Spinal cord (tissue), 10 donors: Measurements from ENCODE around the gene GAS2L1. TPM values are rescaled to one million over a fixed set of nuclear protein-coding genes. Genes with fewer than 3 reads are reported as not detected.

Experiments
- DNase-seq, 6 donors: peaks; one replicate each; pipeline versions ENCODE4 v3.0.0 to v3.0.0-alpha.2; 2013 to 2015; ENCODE audit warnings: low spot score in 6 of 6, low read depth in 4 of 6
- H3K27ac ChIP-seq: one replicate; pipeline ENCODE4 v1.5.1; 2013; ENCODE audit warnings: low read depth, low read length, control low read depth
- H3K27me3 ChIP-seq: one replicate; pipeline ENCODE4 v1.6.1; 2013; ENCODE audit warnings: low read length; ENCODE audit not compliant: control insufficient read depth, insufficient read depth
- H3K36me3 ChIP-seq: one replicate; pipeline ENCODE4 v1.6.1; 2013; ENCODE audit warnings: low read length; ENCODE audit not compliant: control insufficient read depth, insufficient read depth
- H3K4me1 ChIP-seq: one replicate; pipeline ENCODE4 v1.6.1; 2013; ENCODE audit warnings: low read length; ENCODE audit not compliant: control insufficient read depth, insufficient read depth
- H3K4me3 ChIP-seq: one replicate; pipeline ENCODE4 v1.5.1; 2013; ENCODE audit warnings: low read depth, low read length, control low read depth
- H3K9me3 ChIP-seq: one replicate; pipeline ENCODE4 v1.6.1; 2013; ENCODE audit warnings: low read length; ENCODE audit not compliant: control insufficient read depth, insufficient read depth
- WGBS: methylation state at CpG from one replicate; pipeline ENCODE4 v1.1.5; 2013; ENCODE audit warnings: missing lambda C conversion rate; ENCODE audit not compliant: insufficient coverage; 5-methylcytosine and 5-hydroxymethylcytosine counted together
- polyA plus RNA-seq, 2 donors: library from polyadenylated mRNA; unstranded; fragments of 120-200 nt; gene quantifications; one replicate each; pipeline ENCODE4 v1.2.1, GENCODE V29; 2013; ENCODE audit not compliant: insufficient read length in 2 of 2
- total RNA-seq, 2 donors: library from RNA; depleted of rRNA in 1 of 2; stranded (reverse); fragments of 120-200 nt in 1 of 2; fragments of >200 nt in 1 of 2; gene quantifications; one replicate each; pipeline versions ENCODE4 v1.2.3 to v1.2.4, GENCODE V29; 2013 to 2014
- donor health status: healthy.

The GAS2L1 gene
- total and polyA plus RNA-seq, 4 donors = 5.7 to 28.4 (median 15.2) TPM

DNA sequence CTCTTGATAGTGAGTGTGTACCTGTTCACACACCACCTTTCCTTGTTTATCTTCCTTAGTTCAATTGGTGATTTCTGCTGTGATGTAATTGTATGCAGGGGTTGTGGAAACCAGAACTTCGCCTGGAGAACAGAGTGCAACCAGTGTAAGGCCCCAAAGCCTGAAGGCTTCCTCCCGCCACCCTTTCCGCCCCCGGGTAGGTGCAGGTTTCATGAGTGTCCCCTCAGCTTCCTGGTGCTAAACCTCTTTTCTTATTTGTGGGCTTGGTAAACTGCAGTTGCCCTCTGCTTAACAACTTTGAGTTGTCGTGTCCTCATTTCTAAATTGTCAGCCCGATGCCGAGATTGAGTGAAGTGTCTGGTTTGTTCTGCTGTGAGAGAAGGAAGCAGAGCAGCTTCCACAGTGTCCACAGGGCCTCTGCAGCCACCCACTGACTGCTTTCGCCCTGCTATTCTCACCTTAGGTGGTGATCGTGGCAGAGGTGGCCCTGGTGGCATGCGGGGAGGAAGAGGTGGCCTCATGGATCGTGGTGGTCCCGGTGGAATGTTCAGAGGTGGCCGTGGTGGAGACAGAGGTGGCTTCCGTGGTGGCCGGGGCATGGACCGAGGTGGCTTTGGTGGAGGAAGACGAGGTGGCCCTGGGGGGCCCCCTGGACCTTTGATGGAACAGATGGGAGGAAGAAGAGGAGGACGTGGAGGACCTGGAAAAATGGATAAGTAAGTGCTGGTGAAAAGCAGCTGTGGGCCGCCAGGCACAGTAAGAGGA lies 7.1 kb upstream of the GAS2L1 start:
- Histone ChIP-seq H3K9me3 (no peaks in the 10 kb centered on the region), H3K36me3 (peaks cover 62% of the 10 kb centered on the region), H3K27me3 (no peaks in the 10 kb centered on the region), H3K27ac (no peak overlapping the region), H3K4me3 (no peak overlapping the region), H3K4me1 (peaks cover 25% of the 10 kb centered on the region)
- 95% methylated on average over 18 of the region's 19 CpGs for WGBS
- DNase-seq = no peak

DNA sequence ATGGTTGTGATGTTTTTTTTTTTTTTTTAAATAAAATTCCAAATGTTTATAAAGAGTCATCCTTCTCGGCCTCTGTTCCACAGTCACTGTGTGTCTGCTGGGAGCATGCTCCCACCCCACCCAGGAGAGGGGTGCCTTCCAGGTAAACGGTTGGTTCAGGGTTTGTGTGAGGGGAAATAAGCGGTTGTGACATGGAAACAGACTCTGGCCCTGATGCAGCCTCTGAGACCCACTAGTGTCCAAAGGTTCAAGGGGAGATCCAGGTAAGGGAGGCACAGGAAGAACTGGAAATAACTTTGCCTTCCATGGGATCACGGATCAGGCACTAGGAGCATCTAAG lies 6.0 kb upstream of the GAS2L1 start:
- Histone ChIP-seq H3K36me3 (peaks cover 58% of the 10 kb centered on the region), H3K4me1 (peaks cover 29% of the 10 kb centered on the region), H3K9me3 (no peaks in the 10 kb centered on the region), H3K4me3 (no peak overlapping the region), H3K27ac (no peak overlapping the region), H3K27me3 (peaks cover 3% of the 10 kb centered on the region)
- 75% methylated on average over 3 of the region's 4 CpGs for WGBS
- DNase-seq = no peak

DNA sequence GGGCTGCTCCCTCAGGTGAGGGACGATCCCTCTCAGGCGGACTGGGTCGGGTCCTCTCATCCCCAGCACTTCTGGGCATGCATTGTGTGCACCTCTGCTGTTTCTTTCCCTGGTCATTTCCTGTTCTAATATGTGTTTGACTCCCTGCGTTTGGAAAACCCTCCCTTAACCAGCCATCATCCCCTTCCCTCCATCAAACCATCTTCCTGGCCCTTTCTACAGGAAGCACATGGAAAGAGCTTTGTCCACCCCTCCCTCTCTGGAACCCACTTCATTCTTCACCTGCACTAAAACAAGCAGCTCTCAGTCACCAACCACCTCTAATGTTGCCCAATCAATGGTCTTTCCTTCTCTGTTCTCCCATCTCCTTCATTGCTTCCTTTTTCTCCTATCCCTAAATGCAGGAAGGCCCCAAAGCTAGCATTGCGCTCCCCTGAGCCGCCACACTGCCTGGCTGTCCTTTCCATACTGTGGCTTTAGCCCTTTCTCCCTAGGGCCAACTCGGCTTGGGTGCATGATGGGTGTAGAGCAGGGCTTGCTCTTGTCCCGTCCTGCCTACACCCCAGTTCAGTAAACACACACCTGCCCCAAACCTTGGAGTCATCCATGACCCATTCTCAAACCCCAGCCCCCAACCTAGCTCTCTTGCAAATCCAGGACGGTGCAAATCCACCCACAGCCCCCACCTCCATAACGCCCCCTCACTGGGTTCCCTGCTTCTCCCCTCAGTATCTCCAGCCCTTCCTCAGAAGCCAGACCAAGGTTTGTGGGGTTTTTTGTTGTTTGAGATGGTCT lies 5.4 kb upstream of the GAS2L1 start:
- no peaks in the 10 kb centered on the region for H3K9me3 ChIP-seq
- peaks cover 4% of the 10 kb centered on the region for H3K27me3 ChIP-seq
- no peak overlapping the region for H3K27ac ChIP-seq
- peaks cover 35% of the 10 kb centered on the region for H3K4me1 ChIP-seq
- no peak for DNase-seq
- H3K36me3 ChIP-seq = peaks cover 56% of the 10 kb centered on the region
- H3K4me3 ChIP-seq = no peak overlapping the region
- 91% methylated on average over 7 of the region's 10 CpGs for WGBS

DNA sequence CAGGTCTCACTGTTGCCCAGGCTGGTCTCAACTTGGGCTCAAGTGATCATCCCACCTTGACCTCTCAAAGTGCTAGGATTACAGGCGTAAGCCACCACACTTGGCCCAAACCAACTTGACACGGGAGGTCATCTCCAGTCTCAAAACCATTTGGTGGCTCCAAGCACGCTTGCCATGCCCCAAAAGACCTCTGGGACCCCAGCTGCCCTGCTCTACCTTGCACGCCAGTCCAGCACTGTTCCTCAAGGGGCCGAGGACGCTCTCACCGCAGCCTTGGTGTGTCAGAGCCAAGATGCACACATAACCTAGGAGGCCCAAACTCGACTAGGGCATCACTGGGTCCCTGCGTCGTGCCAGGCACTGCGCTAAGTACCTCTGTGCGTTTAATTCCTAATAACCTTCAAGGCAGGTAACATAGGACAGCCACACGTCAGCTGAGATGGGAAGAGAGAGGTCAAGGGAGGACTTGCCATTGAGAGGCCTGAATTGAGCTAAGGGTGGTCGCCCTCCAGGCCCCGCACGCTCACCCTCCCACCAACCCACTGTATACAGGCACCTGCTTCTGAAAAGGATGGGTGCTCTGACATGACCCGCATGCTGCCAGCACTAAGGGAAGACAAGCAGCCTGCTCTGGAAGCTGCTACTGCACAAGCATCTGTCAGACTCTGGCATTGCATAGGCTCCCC lies 4.6 kb upstream of the GAS2L1 start:
- peak overlapping the region; percentile 43 for H3K27ac ChIP-seq
- peaks cover 4% of the 10 kb centered on the region for H3K27me3 ChIP-seq
- 73% methylated on average over 12 of the region's 17 CpGs for WGBS
- peaks cover 42% of the 10 kb centered on the region for H3K4me1 ChIP-seq
- no peak for DNase-seq
- peaks cover 48% of the 10 kb centered on the region for H3K36me3 ChIP-seq
- no peaks in the 10 kb centered on the region for H3K9me3 ChIP-seq
- no peak overlapping the region for H3K4me3 ChIP-seq

- H3K27ac ChIP-seq = peak overlapping the region; percentile 43
Measured at GRCh38 chr22:29302402-29302680, 4.1 kb upstream of the GAS2L1 start.

GRCh38 chr22:29302681-29303465 lies 3.6 kb upstream of the GAS2L1 start:
- H3K27me3 ChIP-seq = peaks cover 4% of the 10 kb centered on the region
- peak overlapping the region; percentile 43 for H3K27ac ChIP-seq
- peaks cover 39% of the 10 kb centered on the region for H3K36me3 ChIP-seq
- WGBS = 41% methylated on average over 11 of the region's 13 CpGs
- H3K4me1 ChIP-seq = peaks cover 50% of the 10 kb centered on the region
- H3K9me3 ChIP-seq = no peaks in the 10 kb centered on the region
- DNase-seq = no peak
- no peak overlapping the region for H3K4me3 ChIP-seq

More at GRCh38 chr22:29302402-29302680, 4.1 kb upstream of the GAS2L1 start:
- peak in 1 of 6 donors; percentile 41 for DNase-seq
- no peak overlapping the region for H3K4me3 ChIP-seq
- H3K4me1 ChIP-seq = peaks cover 44% of the 10 kb centered on the region
- peaks cover 4% of the 10 kb centered on the region for H3K27me3 ChIP-seq
- no peaks in the 10 kb centered on the region for H3K9me3 ChIP-seq
- 29% methylated on average over 2 of the region's 2 CpGs for WGBS
- peaks cover 43% of the 10 kb centered on the region for H3K36me3 ChIP-seq

GRCh38 chr22:29305836-29306174 lies 645 bp upstream of the GAS2L1 start:
- peaks cover 76% of the 10 kb centered on the region for H3K4me1 ChIP-seq
- H3K36me3 ChIP-seq = peaks cover 39% of the 10 kb centered on the region
- WGBS = 49% methylated on average over 7 of the region's 7 CpGs
- H3K9me3 ChIP-seq = no peaks in the 10 kb centered on the region
- no peak for DNase-seq
- H3K27me3 ChIP-seq = peaks cover 6% of the 10 kb centered on the region
- H3K27ac ChIP-seq = no peak overlapping the region
- H3K4me3 ChIP-seq = peak overlapping the region; percentile 81

GRCh38 chr22:29306835-29307595 lies 565 bp downstream of the GAS2L1 start:
- peak overlapping the region; percentile 81 for H3K4me3 ChIP-seq
- no peaks in the 10 kb centered on the region for H3K9me3 ChIP-seq
- H3K27me3 ChIP-seq = peaks cover 9% of the 10 kb centered on the region
- WGBS = 3% methylated on average over 82 of the region's 83 CpGs
- H3K4me1 ChIP-seq = peaks cover 79% of the 10 kb centered on the region
- H3K36me3 ChIP-seq = peaks cover 39% of the 10 kb centered on the region
- peak in 4 of 6 donors; percentile 54 to 93 (median 73) for DNase-seq
- H3K27ac ChIP-seq = peak overlapping the region; percentile 80
